ENCODE results near the gene TTLL10.

TTLL10 gene

GRCh38 chr1:1239614-1240347 is 66.1 kb downstream of the TTLL10 start:
- DNase-seq, result no peak

- DNase-seq, result no peak
Measured at GRCh38 chr1:1240348-1240732, 66.7 kb downstream of the TTLL10 start.

DNA sequence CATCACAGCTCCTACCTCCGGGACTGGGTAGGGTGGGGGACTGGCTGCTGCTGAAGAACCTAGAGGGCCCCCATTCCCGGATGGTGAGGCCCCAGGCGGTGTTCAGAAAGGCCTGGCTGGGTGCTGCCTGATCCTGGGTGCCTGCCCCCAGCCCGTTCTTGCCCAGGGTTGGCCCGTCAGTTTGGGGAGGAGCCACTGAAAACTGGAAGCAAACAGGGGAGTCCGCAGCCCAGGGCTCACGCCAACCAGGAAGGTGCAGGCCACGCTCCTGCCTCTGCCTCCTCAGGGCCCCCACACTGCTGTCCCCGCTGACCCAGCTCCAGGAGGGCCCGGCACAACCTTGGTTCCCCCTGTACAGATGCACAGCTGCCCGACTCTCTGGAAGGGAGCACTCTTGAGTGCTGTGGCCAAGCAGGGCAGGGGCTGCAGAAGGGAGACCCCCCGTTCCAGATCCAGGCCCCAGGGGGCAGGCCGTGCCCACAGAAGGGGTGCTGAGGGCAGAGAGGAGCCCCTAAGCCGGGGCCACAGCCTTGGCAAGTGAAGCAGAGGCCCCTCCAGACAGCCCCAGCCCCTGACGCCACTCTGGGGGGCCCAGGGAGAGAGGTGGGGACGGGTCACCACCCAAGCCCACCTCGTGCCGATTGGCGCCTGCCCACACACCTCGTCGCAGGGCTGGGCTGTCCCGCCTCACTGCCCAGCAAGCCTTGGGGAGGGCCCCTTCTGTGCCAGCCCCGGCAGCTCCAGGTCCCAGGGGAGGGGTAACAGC is 67.3 kb downstream of the TTLL10 start:
- DNase-seq, result no peak

DNA sequence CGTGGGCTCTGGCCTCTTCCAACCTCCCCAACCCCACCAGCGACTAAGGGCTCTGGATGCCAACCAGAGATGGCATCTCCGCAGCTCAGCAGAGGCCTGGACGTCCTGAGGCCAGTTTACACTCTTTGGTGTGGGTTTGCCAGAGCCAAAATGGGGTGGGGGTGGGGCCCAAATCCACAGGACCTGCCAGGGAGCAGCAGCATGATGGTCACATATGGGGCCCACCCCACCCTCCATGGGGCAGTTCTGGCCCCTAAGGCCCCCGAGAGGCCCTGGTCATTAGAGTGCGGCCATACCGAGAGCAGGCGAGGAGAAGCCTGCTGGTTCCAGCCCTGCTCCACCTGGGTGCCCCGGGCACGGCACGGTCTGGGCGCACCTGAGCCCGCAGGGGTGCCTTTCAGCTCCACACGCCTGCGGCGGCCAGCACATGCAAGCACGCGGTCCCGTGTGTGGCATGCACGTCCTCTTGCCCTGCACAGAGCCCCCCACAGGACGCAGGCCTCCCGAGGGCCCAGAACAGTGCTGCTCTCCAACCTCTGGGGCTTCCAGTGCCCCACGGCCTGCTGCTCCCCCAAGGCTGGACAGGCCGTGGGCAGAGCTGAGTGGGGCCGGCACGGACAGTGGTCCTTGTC is 68.0 kb downstream of the TTLL10 start:
- DNase-seq, result no peak

GRCh38 chr1:1242461-1243265 is 69.0 kb downstream of the TTLL10 start:
- no peak for DNase-seq

GRCh38 chr1:1243266-1243660 is 69.6 kb downstream of the TTLL10 start:
- no peak for DNase-seq

GRCh38 chr1:1243807-1244191 is 70.1 kb downstream of the TTLL10 start:
- DNase-seq, result peak; percentile 45

DNA sequence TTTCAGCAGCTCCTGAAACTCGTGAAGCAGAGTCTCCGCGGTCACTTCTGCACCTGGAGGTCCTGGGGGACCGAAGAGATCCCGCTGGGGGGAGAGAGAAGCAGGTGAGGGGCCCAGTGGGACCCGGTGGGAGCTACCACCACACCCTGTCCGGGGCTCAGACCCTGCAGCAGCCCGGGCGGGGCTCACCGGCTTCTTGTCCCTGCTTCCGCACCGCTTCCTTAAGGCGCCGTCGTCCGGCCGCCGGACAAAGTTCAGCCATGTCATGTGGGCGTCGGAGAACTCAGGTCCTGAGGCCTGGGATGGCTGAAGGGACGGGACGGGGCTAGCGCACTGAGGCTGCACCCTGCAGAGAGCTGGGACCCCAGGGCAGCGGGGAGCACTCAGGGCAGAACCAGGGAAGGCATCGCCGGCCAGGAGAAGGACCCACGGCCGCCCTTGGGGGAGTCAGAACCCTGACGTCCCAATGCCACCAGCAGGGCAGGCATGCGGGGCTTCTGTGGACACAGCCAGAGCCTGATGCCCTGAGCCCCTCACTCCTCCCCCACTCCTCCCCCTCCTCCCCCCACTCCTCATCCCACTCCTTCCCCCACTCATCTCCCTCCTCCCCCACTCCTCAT is 70.6 kb downstream of the TTLL10 start:
- DNase-seq, result peak; percentile 36

DNA sequence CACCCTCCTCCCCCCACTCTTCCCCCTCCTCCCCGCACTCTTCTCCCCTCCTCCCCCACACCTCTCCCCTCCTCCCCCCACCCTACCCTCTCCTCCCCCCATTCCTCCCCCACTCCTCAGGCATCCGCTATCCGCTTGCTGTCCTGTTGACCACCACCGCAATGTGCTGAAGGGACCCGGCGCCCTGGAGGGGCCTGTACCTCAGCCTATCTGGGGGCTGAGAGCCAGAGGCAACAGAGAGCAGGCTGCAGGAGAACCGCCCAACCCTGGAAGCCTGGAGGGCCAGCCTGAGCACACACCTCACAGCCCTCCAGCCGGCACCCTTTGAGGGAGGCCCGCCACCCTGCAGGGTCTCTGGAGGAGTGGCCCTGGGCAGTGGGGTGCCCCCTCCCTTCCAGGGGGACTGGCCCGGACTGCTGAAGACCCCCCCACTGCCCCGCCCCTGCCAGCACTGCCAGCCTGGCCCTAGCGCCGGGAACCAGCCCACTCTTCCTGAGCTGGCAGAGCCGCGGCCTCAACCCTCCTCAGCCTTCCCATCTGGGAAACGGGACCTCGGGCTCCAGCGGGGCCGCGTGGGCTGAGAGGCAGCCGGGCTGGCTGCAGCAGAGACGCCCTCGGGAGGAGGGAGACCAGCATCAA is 71.6 kb downstream of the TTLL10 start:
- DNase-seq, result no peak

DNA sequence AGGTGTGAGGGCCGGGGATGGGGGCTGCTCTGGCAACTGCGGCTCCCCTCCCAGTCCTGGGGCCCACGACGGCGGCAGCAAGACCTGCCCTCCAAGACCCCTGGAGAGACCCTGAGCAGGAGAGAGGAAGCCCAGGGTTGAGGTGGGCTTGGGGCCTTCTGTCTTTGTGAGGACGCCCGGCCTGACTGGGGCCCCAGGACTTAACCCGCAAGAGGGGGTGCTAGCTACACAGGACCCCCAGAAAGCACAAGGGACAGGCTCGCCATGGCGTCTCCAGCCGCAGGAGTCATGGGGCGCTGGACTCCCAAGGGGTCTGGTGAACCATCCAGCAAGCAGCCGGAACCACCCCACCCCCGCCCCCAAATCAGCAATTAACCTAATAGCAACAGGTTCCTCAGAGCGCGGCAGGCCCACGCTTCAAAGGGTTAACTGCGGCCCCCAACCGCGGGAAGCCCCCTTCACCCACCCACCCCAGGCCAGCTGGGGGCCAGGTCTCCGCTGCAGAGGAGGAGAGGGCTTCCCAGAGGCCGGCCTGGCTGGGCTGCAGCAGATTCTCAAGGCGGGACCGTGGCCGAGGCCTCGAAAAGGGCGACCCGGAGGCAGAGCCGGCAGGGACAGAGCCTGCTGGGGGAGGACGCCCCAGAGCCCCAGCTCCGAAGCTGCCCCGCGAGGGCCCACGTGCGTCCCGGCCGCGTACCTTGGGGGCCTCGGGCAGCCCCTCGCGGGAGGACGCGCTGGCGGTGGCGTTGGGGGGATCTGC is 72.3 kb downstream of the TTLL10 start:
- DNase-seq, result no peak

DNA sequence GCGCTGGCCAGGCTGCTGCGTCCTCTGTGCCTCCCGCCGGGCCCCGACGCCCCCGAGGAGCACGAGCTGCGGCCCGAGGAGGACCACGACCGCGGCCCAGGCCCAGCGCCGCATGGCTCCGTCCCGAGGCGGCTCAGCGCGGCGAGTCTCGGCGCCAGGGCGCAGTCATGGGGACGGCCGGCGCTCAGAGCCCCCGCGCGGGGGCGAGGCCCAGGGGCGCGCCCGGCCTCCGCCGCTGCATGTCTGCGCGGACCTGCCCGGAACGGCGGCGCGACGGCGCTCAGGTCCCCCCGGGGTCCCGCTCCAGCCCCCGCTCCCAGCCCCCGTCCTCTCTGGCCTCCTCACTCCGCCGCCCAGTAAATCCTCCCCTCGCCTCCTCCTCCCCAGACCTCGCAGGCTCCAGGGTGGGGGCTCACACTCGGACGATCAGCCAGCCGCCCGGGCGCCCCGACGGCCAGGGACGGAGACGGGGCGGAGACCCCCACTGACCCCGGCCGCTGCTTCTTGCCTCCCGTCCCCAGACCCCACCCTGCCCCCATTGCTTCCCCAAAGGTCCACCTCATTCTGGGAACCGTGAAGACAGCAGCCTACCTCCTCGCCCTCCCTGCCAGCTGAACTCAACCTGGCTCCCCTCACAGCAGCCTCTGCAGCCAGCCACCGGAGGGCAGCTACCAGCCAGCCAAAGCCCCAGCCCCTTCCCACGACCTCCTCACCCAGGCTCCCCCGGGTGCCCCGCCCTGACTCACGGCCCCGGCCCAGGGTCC is 73.1 kb downstream of the TTLL10 start, which contains the start of gene C1QTNF12:
Gene C1QTNF12, minus strand, starts transcription at position 146 of the 764 bp plus-strand sequence. Its CDS starts 32 bp downstream, at position 114.
- DNase-seq, result peak; percentile 22

DNA sequence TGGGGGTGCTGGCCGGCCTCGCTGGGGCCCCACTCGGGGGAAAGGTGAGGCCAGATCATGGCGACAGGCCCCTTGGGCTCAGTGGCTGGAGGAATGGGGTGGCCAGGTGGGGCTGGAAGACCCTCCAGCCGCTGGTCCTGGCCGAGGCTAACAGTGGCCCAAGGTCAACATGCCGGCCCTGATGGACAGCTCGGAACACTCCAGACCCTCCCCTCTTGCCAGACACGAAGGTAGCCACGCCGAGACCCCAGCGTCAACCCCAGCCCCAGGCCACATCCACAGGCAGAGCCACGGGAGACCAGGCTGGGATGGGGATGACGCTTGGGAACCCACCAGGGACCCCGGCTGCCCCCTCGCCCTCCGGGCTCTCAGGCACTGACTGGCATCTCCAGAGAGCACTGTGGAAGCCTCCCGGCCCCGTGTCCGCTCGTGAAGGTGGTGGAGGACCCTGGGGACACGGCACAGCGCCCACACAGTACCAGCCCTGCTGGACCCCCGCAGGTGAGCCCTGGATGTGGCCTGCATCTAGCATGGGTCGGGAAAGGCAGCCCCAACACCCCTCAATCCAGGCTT is 73.7 kb downstream of the TTLL10 start:
- DNase-seq, result no peak
